Measurements from ENCODE around the gene KLRF1.

GRCh38 chr12:9829483-9829882 is 2.2 kb downstream of the KLRF1 start:
- TF ChIP-seq, protein P1, sequence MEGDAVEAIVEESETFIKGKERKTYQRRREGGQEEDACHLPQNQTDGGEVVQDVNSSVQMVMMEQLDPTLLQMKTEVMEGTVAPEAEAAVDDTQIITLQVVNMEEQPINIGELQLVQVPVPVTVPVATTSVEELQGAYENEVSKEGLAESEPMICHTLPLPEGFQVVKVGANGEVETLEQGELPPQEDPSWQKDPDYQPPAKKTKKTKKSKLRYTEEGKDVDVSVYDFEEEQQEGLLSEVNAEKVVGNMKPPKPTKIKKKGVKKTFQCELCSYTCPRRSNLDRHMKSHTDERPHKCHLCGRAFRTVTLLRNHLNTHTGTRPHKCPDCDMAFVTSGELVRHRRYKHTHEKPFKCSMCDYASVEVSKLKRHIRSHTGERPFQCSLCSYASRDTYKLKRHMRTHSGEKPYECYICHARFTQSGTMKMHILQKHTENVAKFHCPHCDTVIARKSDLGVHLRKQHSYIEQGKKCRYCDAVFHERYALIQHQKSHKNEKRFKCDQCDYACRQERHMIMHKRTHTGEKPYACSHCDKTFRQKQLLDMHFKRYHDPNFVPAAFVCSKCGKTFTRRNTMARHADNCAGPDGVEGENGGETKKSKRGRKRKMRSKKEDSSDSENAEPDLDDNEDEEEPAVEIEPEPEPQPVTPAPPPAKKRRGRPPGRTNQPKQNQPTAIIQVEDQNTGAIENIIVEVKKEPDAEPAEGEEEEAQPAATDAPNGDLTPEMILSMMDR (conservative IDR thresholded peaks at IDR 0.05; ENCODE audit: low read depth, low read length) = no peak
- TF ChIP-seq EZH2 (IDR thresholded peaks at IDR 0.05; ENCODE audit: low read length, unreplicated experiment) = no peak

Data from PC-3 (cell line).